AML-193 (cell line): ENCODE measurements around the gene PDZRN3.

ENCODE experiments used
- DNase-seq, 2 experiments: peaks; one replicate each; lab custom pipeline; 2025; lab: John Stamatoyannopoulos, UW

The PDZRN3 gene

GRCh38 chr3:73418681-73419080 lies 206.1 kb downstream of the PDZRN3 start:
- DNase-seq: no peak

- DNase-seq: no peak
Measured at GRCh38 chr3:73415118-73415517, 209.6 kb downstream of the PDZRN3 start.

GRCh38 chr3:73413619-73414018 lies 211.1 kb downstream of the PDZRN3 start:
- no peak for DNase-seq

GRCh38 chr3:73411993-73412392 lies 212.7 kb downstream of the PDZRN3 start:
- no peak for DNase-seq

- DNase-seq: no peak
Measured at GRCh38 chr3:73411545-73411944, 213.2 kb downstream of the PDZRN3 start.

- DNase-seq: no peak
Measured at GRCh38 chr3:73409138-73409763, 215.5 kb downstream of the PDZRN3 start.

GRCh38 chr3:73408634-73409033 lies 216.1 kb downstream of the PDZRN3 start:
- no peak for DNase-seq

- no peak for DNase-seq
Measured at GRCh38 chr3:73407577-73407976, 217.2 kb downstream of the PDZRN3 start.

GRCh38 chr3:73405853-73406252 lies 218.9 kb downstream of the PDZRN3 start:
- DNase-seq: no peak

GRCh38 chr3:73405000-73405399 lies 219.7 kb downstream of the PDZRN3 start:
- no peak for DNase-seq

- DNase-seq: no peak
Measured at GRCh38 chr3:73404435-73404834, 220.3 kb downstream of the PDZRN3 start.

GRCh38 chr3:73403444-73403843 lies 221.3 kb downstream of the PDZRN3 start:
- DNase-seq: no peak

- DNase-seq: no peak
Measured at GRCh38 chr3:73401616-73402279, 223.0 kb downstream of the PDZRN3 start.

- DNase-seq: no peak
Measured at GRCh38 chr3:73401059-73401458, 223.7 kb downstream of the PDZRN3 start.

GRCh38 chr3:73399666-73400253 lies 225.0 kb downstream of the PDZRN3 start:
- no peak for DNase-seq

GRCh38 chr3:73399106-73399505 lies 225.6 kb downstream of the PDZRN3 start:
- DNase-seq: no peak

GRCh38 chr3:73398084-73398483 lies 226.7 kb downstream of the PDZRN3 start:
- DNase-seq: no peak

- DNase-seq: no peak
Measured at GRCh38 chr3:73394240-73394639, 230.5 kb downstream of the PDZRN3 start.

GRCh38 chr3:73393005-73393404 lies 231.7 kb downstream of the PDZRN3 start:
- DNase-seq: no peak

GRCh38 chr3:73391984-73392383 lies 232.8 kb downstream of the PDZRN3 start:
- no peak for DNase-seq

GRCh38 chr3:73389928-73390327 lies 234.8 kb downstream of the PDZRN3 start:
- no peak for DNase-seq

- no peak for DNase-seq
Measured at GRCh38 chr3:73389117-73389813, 235.5 kb downstream of the PDZRN3 start.

- DNase-seq: no peak
Measured at GRCh38 chr3:73385568-73385967, 239.2 kb downstream of the PDZRN3 start.
